Activated naive CD4-positive, alpha-beta T cell treated with anti-CD3 and anti-CD28 coated beads, Interleukin-2, amount 50 U/mL, for 24 hours (primary cell): ENCODE measurements around the gene IGLON5.

ENCODE experiments used
- H3K27ac Mint-ChIP-seq: one replicate; pipeline ENCODE4 v1.8.0; 2021; ENCODE audit warnings: mild to moderate bottlenecking, mixed read lengths
- H3K27me3 Mint-ChIP-seq: one replicate; pipeline ENCODE4 v1.8.0; 2021; ENCODE audit warnings: mixed read lengths
- H3K36me3 Mint-ChIP-seq: one replicate; pipeline ENCODE4 v1.8.0; 2021; ENCODE audit warnings: mixed read lengths
- H3K4me1 Mint-ChIP-seq: one replicate; pipeline ENCODE4 v1.8.0; 2021; ENCODE audit warnings: mixed read lengths
- H3K4me3 Mint-ChIP-seq: one replicate; pipeline ENCODE4 v1.8.0; 2021; ENCODE audit warnings: mild to moderate bottlenecking, mixed read lengths
- H3K9me3 Mint-ChIP-seq: one replicate; pipeline ENCODE4 v1.8.0; 2021; ENCODE audit warnings: mixed read lengths

IGLON5 gene

GRCh38 chr19:51296336-51297093 is 14.9 kb upstream of the IGLON5 start:
- Mint-ChIP-seq H3K27me3 (peaks cover 3% of the 10 kb centered on the region), H3K27ac (no peak overlapping the region), H3K4me3 (no peak overlapping the region), H3K36me3 (no peaks in the 10 kb centered on the region), H3K4me1 (no peaks in the 10 kb centered on the region), H3K9me3 (no peaks in the 10 kb centered on the region)

GRCh38 chr19:51297406-51297805 is 14.0 kb upstream of the IGLON5 start:
- H3K4me3 Mint-ChIP-seq = no peak overlapping the region
- peaks cover 4% of the 10 kb centered on the region for H3K27me3 Mint-ChIP-seq
- H3K9me3 Mint-ChIP-seq = no peaks in the 10 kb centered on the region
- H3K36me3 Mint-ChIP-seq = no peaks in the 10 kb centered on the region
- H3K27ac Mint-ChIP-seq = no peak overlapping the region
- H3K4me1 Mint-ChIP-seq = no peaks in the 10 kb centered on the region

GRCh38 chr19:51301266-51301665 is 10.2 kb upstream of the IGLON5 start:
- Mint-ChIP-seq H3K27me3 (peaks cover 14% of the 10 kb centered on the region), H3K4me1 (no peaks in the 10 kb centered on the region), H3K27ac (no peak overlapping the region), H3K4me3 (no peak overlapping the region), H3K9me3 (peaks cover 9% of the 10 kb centered on the region), H3K36me3 (no peaks in the 10 kb centered on the region)

GRCh38 chr19:51305479-51305878 is 6.0 kb upstream of the IGLON5 start:
- no peaks in the 10 kb centered on the region for H3K4me1 Mint-ChIP-seq
- peaks cover 21% of the 10 kb centered on the region for H3K9me3 Mint-ChIP-seq
- H3K36me3 Mint-ChIP-seq = peaks cover 3% of the 10 kb centered on the region
- peaks cover 42% of the 10 kb centered on the region for H3K27me3 Mint-ChIP-seq
- H3K4me3 Mint-ChIP-seq = no peak overlapping the region
- H3K27ac Mint-ChIP-seq = no peak overlapping the region

- peaks cover 11% of the 10 kb centered on the region for H3K9me3 Mint-ChIP-seq
- H3K27ac Mint-ChIP-seq = no peak overlapping the region
- H3K4me3 Mint-ChIP-seq = no peak overlapping the region
- H3K36me3 Mint-ChIP-seq = peaks cover 4% of the 10 kb centered on the region
- H3K27me3 Mint-ChIP-seq = peaks cover 27% of the 10 kb centered on the region
- peaks cover 5% of the 10 kb centered on the region for H3K4me1 Mint-ChIP-seq
Measured at GRCh38 chr19:51316688-51317087, 5.2 kb downstream of the IGLON5 start.

GRCh38 chr19:51317376-51317775 is 5.9 kb downstream of the IGLON5 start:
- Mint-ChIP-seq H3K27ac (no peak overlapping the region), H3K4me3 (no peak overlapping the region), H3K36me3 (peaks cover 4% of the 10 kb centered on the region), H3K27me3 (peaks cover 24% of the 10 kb centered on the region), H3K4me1 (peaks cover 5% of the 10 kb centered on the region), H3K9me3 (peaks cover 11% of the 10 kb centered on the region)

- Mint-ChIP-seq H3K27ac (no peak overlapping the region), H3K4me3 (no peak overlapping the region), H3K9me3 (peaks cover 11% of the 10 kb centered on the region), H3K36me3 (peaks cover 4% of the 10 kb centered on the region), H3K27me3 (peaks cover 27% of the 10 kb centered on the region), H3K4me1 (peaks cover 5% of the 10 kb centered on the region)
Measured at GRCh38 chr19:51317968-51318367, 6.5 kb downstream of the IGLON5 start.

GRCh38 chr19:51318687-51319648 is 7.5 kb downstream of the IGLON5 start:
- no peaks in the 10 kb centered on the region for H3K4me1 Mint-ChIP-seq

GRCh38 chr19:51319649-51320279 is 8.3 kb downstream of the IGLON5 start:
- no peak overlapping the region for H3K27ac Mint-ChIP-seq
- peaks cover 1% of the 10 kb centered on the region for H3K36me3 Mint-ChIP-seq
- peaks cover 26% of the 10 kb centered on the region for H3K27me3 Mint-ChIP-seq
- H3K9me3 Mint-ChIP-seq = peaks cover 8% of the 10 kb centered on the region
- no peak overlapping the region for H3K4me3 Mint-ChIP-seq
- H3K4me1 Mint-ChIP-seq = no peaks in the 10 kb centered on the region

More at GRCh38 chr19:51318687-51319648, 7.5 kb downstream of the IGLON5 start:
- Mint-ChIP-seq H3K9me3 (peaks cover 11% of the 10 kb centered on the region), H3K36me3 (peaks cover 1% of the 10 kb centered on the region), H3K27me3 (peaks cover 23% of the 10 kb centered on the region), H3K27ac (no peak overlapping the region), H3K4me3 (no peak overlapping the region)

GRCh38 chr19:51320280-51320657 is 8.8 kb downstream of the IGLON5 start:
- peaks cover 1% of the 10 kb centered on the region for H3K36me3 Mint-ChIP-seq
- H3K27ac Mint-ChIP-seq = no peak overlapping the region
- H3K4me3 Mint-ChIP-seq = no peak overlapping the region
- no peaks in the 10 kb centered on the region for H3K4me1 Mint-ChIP-seq
- peaks cover 3% of the 10 kb centered on the region for H3K9me3 Mint-ChIP-seq
- peaks cover 26% of the 10 kb centered on the region for H3K27me3 Mint-ChIP-seq

GRCh38 chr19:51321799-51322198 is 10.4 kb downstream of the IGLON5 start:
- no peaks in the 10 kb centered on the region for H3K4me1 Mint-ChIP-seq

GRCh38 chr19:51323481-51324166 is 12.2 kb downstream of the IGLON5 start:
- peaks cover 8% of the 10 kb centered on the region for H3K4me1 Mint-ChIP-seq
- H3K27ac Mint-ChIP-seq = no peak overlapping the region
- no peaks in the 10 kb centered on the region for H3K36me3 Mint-ChIP-seq
- H3K4me3 Mint-ChIP-seq = no peak overlapping the region
- no peaks in the 10 kb centered on the region for H3K9me3 Mint-ChIP-seq
- peaks cover 34% of the 10 kb centered on the region for H3K27me3 Mint-ChIP-seq

More at GRCh38 chr19:51321799-51322198, 10.4 kb downstream of the IGLON5 start:
- Mint-ChIP-seq H3K27me3 (peaks cover 35% of the 10 kb centered on the region), H3K9me3 (no peaks in the 10 kb centered on the region), H3K27ac (no peak overlapping the region), H3K36me3 (no peaks in the 10 kb centered on the region), H3K4me3 (no peak overlapping the region)

- Mint-ChIP-seq H3K36me3 (no peaks in the 10 kb centered on the region), H3K27ac (no peak overlapping the region), H3K27me3 (peaks cover 35% of the 10 kb centered on the region), H3K4me1 (peaks cover 8% of the 10 kb centered on the region), H3K9me3 (no peaks in the 10 kb centered on the region), H3K4me3 (no peak overlapping the region)
Measured at GRCh38 chr19:51324167-51324481, 12.7 kb downstream of the IGLON5 start.

GRCh38 chr19:51325161-51325976 is 13.9 kb downstream of the IGLON5 start:
- H3K9me3 Mint-ChIP-seq = no peaks in the 10 kb centered on the region
- H3K27ac Mint-ChIP-seq = no peak overlapping the region
- no peaks in the 10 kb centered on the region for H3K36me3 Mint-ChIP-seq
- peaks cover 8% of the 10 kb centered on the region for H3K4me1 Mint-ChIP-seq
- H3K27me3 Mint-ChIP-seq = peaks cover 41% of the 10 kb centered on the region
- H3K4me3 Mint-ChIP-seq = no peak overlapping the region
